Heart right ventricle (tissue), 16 donors: ENCODE results near the gene C3AR1. TPM values are rescaled to one million over a fixed set of nuclear protein-coding genes. Genes with fewer than 3 reads are reported as not detected.
"Not testable (repeated sequence)": the region's sequence is repeated elsewhere in the genome, so short reads cannot be mapped to it uniquely, and the experiment has no call there.

Experiments
- ATAC-seq, 8 donors: fragments of 200-7000 bp; cut with Tn5 transposase; one replicate each; pipeline ENCODE4 v1.9.1; 2020; ENCODE audit warnings: mild to moderate bottlenecking in 8 of 8, moderate library complexity in 8 of 8, moderate number of reproducible peaks in 1 of 8
- DNase-seq, 2 donors: peaks; one replicate each; pipeline ENCODE4 v3.0.0-alpha.2; 2020
- H3K27ac ChIP-seq, 10 donors: fragments of 200-600 bp; sonication (generic) in 2 of 10; one replicate each; pipeline versions ENCODE4 v1.5.0 to v1.8.0; 2020 to 2022; ENCODE audit warnings: mild to moderate bottlenecking in 3 of 10
- H3K27me3 ChIP-seq, 7 donors: fragments of 200-600 bp; one replicate each; pipeline ENCODE4 v1.8.0; 2021 to 2022; ENCODE audit warnings: mild to moderate bottlenecking in 2 of 7
- H3K36me3 ChIP-seq, 9 donors: fragments of 200-600 bp; sonication (generic) in 1 of 9; one replicate each; pipeline versions ENCODE4 v1.5.0 to v1.8.0; 2020 to 2022; ENCODE audit warnings: mild to moderate bottlenecking in 2 of 9
- H3K4me1 ChIP-seq, 9 donors: fragments of 200-600 bp; sonication (generic) in 1 of 9; one replicate each; pipeline versions ENCODE4 v1.5.0 to v1.8.0; 2020 to 2022; ENCODE audit warnings: mild to moderate bottlenecking in 4 of 9
- H3K4me3 ChIP-seq, 10 donors: fragments of 200-600 bp; sonication (generic) in 2 of 10; one replicate each; pipeline versions ENCODE4 v1.5.0 to v1.8.0; 2020 to 2022; ENCODE audit warnings: mild to moderate bottlenecking in 7 of 10, moderate library complexity in 2 of 10
- H3K9me3 ChIP-seq, 11 donors: fragments of 200-600 bp in 10 of 11; sonication (generic) in 2 of 11; one replicate each; pipeline versions ENCODE4 v1.5.0 to v1.8.0; 2013 to 2022; ENCODE audit warnings: mild to moderate bottlenecking in 2 of 11, control low read depth in 1 of 11, moderate library complexity in 1 of 11
- WGBS, 2 donors: extraction: QIAGEN DNeasy Blood & Tissue Kit; methylation state at CpG; one replicate each; pipeline ENCODE4 v1.1.7; 2013; ENCODE audit warnings: inconsistent platforms in 1 of 2; 5-methylcytosine and 5-hydroxymethylcytosine counted together
- intact Hi-C, 10 donors: fragments of 100-400 bp; cut with DNase I; formaldehyde crosslinking; loops; one replicate each; pipeline versions ENCODE4 v1.11.1 to v1.14.2; 2022
- polyA plus RNA-seq, 2 donors: library from polyadenylated mRNA; stranded (reverse); fragments of 200-250 nt; gene quantifications; one replicate each; pipeline ENCODE4 v1.2.3, GENCODE V29; 2013
- total RNA-seq, 10 donors: library from RNA; stranded (reverse); fragmentation: NEBNext Ultra II Directional in 3 of 10; extraction: Animal tissue kit (Norgen Biotek cat#: 25700) in 3 of 10; gene quantifications; one replicate each; pipeline versions ENCODE4 v1.2.1 to v1.2.4, GENCODE V29; 2021 to 2023
- TF ChIP-seq, protein P1 (sequence below), 9 donors: fragments of 200-600 bp; sonication (generic) in 2 of 9; IDR thresholded peaks; one replicate each; pipeline versions ENCODE4 v1.5.0 to v1.8.0; 2021 to 2022; ENCODE audit warnings: antibody characterized with exemption in 9 of 9, mild to moderate bottlenecking in 5 of 9, moderate library complexity in 1 of 9
- donor health status: Arrhythmogenic right ventricular cardiomyopathy.
- donor health status: ischemic (EF 13 %, LVEDD 7.1; RV severe dilation, severe dysfunction).
- donor health status: healthy with polysubstance abuse.
- donor health status: DM: no; HTN: yes; CAD: no.
- donor health status: DM: no; HTN: no; CAD: no.
- donor health status: ischemic (EF 25% LVEDD 6.9; RV normal size, moderate dysfunction).
- donor health status: ischemic (EF 25% LVEDD 5.7; RV mildly dilated, moderate dysfunction).
- donor health status: healthy.
- donor health status: DM: yes; HTN: yes; CAD: no.
- donor health status: Ischemic cardiomyopathy.
- donor health status: ischemic (EF 35%, LVEDD 5.7; RV mildly dilated, moderate dysfunction).
- donor health status: nonischemic (EF 11% LVEDD 7.7; RV severe dilation, severe dysfunction).
- donor health status: DM: yes; HTN: yes; CAD: no.
- donor health status: PGD.
- donor health status: ischemic (EF 29% LVEDD 5.4; RV normal size, mild dysfunction).
- donor health status: nonischemic (EF 23%, LVEDD 6.1; RV moderate dilation, normal function).

The C3AR1 gene
- total and polyA plus RNA-seq, 12 donors: 1.1 to 26.5 (median 3.8) TPM

DNA sequence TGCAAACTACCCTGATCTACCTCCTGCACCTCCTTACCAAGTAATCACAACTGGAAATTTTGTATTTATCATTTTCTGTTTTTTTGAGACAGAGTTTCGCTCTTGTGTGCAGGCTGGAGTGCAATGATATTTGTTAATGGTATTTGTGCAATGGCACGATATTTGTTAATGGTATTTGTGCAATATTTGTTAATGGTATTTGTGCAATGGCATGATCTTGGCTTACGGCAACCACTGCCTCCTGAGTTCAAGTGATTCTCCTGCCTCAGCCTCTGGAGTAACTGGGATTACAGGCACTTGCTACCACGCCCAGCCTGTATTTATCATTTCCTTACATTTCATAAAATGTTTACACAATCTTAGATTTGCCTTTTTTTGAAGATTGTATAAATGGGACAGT, 10.2 kb upstream of the C3AR1 start:
- TF ChIP-seq, protein P1, sequence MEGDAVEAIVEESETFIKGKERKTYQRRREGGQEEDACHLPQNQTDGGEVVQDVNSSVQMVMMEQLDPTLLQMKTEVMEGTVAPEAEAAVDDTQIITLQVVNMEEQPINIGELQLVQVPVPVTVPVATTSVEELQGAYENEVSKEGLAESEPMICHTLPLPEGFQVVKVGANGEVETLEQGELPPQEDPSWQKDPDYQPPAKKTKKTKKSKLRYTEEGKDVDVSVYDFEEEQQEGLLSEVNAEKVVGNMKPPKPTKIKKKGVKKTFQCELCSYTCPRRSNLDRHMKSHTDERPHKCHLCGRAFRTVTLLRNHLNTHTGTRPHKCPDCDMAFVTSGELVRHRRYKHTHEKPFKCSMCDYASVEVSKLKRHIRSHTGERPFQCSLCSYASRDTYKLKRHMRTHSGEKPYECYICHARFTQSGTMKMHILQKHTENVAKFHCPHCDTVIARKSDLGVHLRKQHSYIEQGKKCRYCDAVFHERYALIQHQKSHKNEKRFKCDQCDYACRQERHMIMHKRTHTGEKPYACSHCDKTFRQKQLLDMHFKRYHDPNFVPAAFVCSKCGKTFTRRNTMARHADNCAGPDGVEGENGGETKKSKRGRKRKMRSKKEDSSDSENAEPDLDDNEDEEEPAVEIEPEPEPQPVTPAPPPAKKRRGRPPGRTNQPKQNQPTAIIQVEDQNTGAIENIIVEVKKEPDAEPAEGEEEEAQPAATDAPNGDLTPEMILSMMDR (IDR thresholded peaks at IDR 0.05): no peak

DNA sequence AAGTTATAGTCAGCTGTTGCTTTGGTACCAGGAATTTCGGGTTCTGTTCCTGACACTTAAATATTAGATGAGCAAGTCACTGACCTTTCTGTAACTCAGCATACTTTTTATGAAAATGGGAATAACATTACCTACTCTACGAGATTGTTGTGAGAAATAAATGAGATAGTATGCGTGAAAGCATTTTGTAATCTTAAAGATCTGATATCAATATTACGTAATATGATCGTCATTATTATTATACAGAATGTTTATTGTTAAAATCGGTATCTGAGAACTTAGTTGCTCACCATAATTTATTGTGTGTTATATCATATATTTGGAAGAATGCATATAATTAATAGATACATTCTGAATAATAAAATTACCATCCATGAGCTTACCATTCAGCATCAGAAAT, 9.8 kb upstream of the C3AR1 start:
- intact Hi-C loops: loop anchor here in 1 of 10 donors (5.0 kb wide), 1 partner anchor 34 kb away; no protein-coding TSS in a partner anchor
- no peak for ATAC-seq
- TF ChIP-seq, protein P1 (IDR thresholded peaks at IDR 0.05): no peak

More for the DNA sequence above, 10.2 kb upstream of the C3AR1 start:
- no peak overlapping the region for H3K4me3 ChIP-seq
- H3K27me3 ChIP-seq: peaks cover 0 to 3% (median 0%) of the 10 kb centered on the region in 7 donors
- no peak overlapping the region for H3K27ac ChIP-seq
- intact Hi-C loops: loop anchor here in 1 of 10 donors (5.0 kb wide), 1 partner anchor 34 kb away; no protein-coding TSS in a partner anchor
- no peak for DNase-seq
- peaks cover 0 to 36% (median 8%) of the 10 kb centered on the region in 9 donors for H3K4me1 ChIP-seq
- H3K9me3 ChIP-seq: no peaks in the 10 kb centered on the region
- H3K36me3 ChIP-seq: no peaks in the 10 kb centered on the region
- ATAC-seq: no peak
- WGBS, 2 donors: 88 to 90% methylated on average over 4 of the region's 4 CpGs

DNA sequence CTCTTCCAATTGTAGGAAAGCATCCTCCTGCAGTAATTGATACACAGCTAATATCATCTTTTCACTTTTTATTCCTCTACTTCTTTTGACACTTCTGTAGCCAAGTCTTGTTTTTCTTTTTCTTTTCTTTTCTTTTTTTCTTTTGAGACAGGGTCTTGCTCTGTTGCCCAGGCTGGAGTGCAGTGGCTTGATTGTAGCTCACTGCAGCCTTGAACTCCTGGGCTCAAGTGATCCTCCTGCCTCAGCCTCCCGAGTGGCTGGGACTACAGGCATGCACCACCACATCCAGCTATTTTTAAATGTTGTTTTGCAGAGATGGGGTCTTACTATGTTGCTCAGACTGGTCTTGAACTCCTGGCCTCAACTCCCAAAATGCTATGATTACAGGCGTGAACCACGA, 5.7 kb upstream of the C3AR1 start:
- H3K27ac ChIP-seq, H3K36me3 ChIP-seq, ATAC-seq, H3K9me3 ChIP-seq, DNase-seq, H3K27me3 ChIP-seq, intact Hi-C loops, H3K4me3 ChIP-seq: not testable (repeated sequence)
- 88% methylated on average over 3 of the region's 3 CpGs for WGBS, 2 donors
- peaks cover 0 to 29% (median 0%) of the 10 kb centered on the region in 9 donors for H3K4me1 ChIP-seq

More for the DNA sequence above, 9.8 kb upstream of the C3AR1 start:
- DNase-seq: no peak
- H3K4me3 ChIP-seq: no peak overlapping the region
- H3K9me3 ChIP-seq: no peaks in the 10 kb centered on the region
- 89 to 90% methylated on average over 6 of the region's 6 CpGs for WGBS, 2 donors
- H3K27me3 ChIP-seq: peaks cover 0 to 3% (median 0%) of the 10 kb centered on the region in 7 donors
- H3K27ac ChIP-seq: no peak overlapping the region
- peaks cover 0 to 32% (median 4%) of the 10 kb centered on the region in 9 donors for H3K4me1 ChIP-seq
- H3K36me3 ChIP-seq: no peaks in the 10 kb centered on the region

DNA sequence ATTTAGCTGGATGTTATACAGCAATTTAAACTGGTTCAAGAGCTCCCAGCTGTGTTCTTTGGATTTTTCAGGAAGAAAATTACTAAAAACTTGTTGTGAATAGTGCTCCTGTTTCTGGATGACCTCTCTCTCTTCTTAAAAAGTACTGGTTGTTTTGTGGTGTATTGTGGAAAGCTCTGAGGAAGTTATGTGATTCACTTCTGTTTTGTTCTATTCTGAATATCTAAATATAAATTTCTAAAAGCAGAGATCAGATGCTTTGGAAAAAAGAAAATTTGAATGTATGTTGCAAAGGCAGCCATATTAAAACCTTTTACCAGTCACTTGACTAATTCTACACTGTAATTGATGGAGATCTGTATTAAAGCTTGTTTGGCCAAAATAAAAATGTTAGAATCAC, 3.4 kb upstream of the C3AR1 start:
- Histone ChIP-seq H3K4me3 (no peak overlapping the region), H3K27ac (peak overlapping the region in 2 of 10 donors; percentile 5 to 80), H3K4me1 (peaks cover 0 to 39% (median 0%) of the 10 kb centered on the region in 9 donors), H3K9me3 (no peaks in the 10 kb centered on the region), H3K36me3 (no peaks in the 10 kb centered on the region), H3K27me3 (no peaks in the 10 kb centered on the region)
- intact Hi-C loops: no loop called here
- TF ChIP-seq, protein P1 (IDR thresholded peaks at IDR 0.05): no peak
- DNase-seq (no peak), ATAC-seq (peak in 2 of 8 donors; percentile 26 to 35)

DNA sequence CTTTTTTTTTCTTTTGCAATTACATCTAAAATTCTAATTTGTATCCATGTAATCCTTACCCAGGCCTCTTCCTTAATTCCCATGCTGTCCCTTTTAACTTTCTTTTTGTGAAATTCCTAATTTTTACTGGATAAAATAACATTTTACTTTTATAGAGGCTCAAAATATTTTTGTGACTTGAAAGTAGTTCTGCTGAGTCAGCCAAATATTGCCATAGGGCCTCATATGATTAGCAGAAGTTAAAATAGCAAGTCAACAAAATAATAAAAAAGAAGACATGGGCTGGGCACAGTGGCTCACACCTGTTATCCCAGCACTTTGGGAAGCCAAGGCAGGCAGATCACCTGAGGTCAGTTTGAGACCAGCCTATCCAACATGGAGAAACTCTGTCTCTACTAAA, 2.0 kb downstream of the C3AR1 start:
- Histone ChIP-seq H3K27me3 (no peaks in the 10 kb centered on the region), H3K4me3 (peak overlapping the region in 5 of 10 donors; percentile 21 to 52 (median 26)), H3K4me1 (peaks cover 0 to 49% (median 0%) of the 10 kb centered on the region in 9 donors), H3K27ac (peak overlapping the region in 6 of 10 donors; percentile 11 to 89 (median 32)), H3K9me3 (no peaks in the 10 kb centered on the region), H3K36me3 (peaks cover 0 to 12% (median 0%) of the 10 kb centered on the region in 9 donors)
- TF ChIP-seq, protein P1 (IDR thresholded peaks at IDR 0.05): no peak
- ATAC-seq (no peak), DNase-seq (no peak)
- intact Hi-C loops: no loop called here
